HEK293 (cell line): Measurements from ENCODE around the gene SORL1.

Experiments
- CTCF ChIA-PET: fragments of 350-600 bp; formaldehyde crosslinking; extraction: SDS; loops from one replicate; lab custom pipeline; 2021; ENCODE audit warnings: antibody characterized with exemption; lab: Yijun Ruan, JAX
- POLR2A ChIA-PET: fragments of 300-600 bp; formaldehyde crosslinking; extraction: SDS; loops from one replicate; lab custom pipeline; 2020; ENCODE audit warnings: antibody characterized with exemption, inconsistent platforms; lab: Yijun Ruan, JAX
- H3K27ac ChIP-seq: fragments of 200-500 bp; sonication (Bioruptor generic); 2 replicates; pipeline ENCODE4 v1.5.1; 2014; ENCODE audit warnings: low read depth, low read length, control low read depth, inconsistent platforms; ENCODE audit errors: extremely low read depth
- H3K36me3 ChIP-seq, 2 experiments: fragments of 200-500 bp in 1 of 2; sonication (Bioruptor generic) in 1 of 2; 1 replicate in 1 of 2; 2 replicates in 1 of 2; pipeline ENCODE4 v1.5.1; 2014 to 2017; ENCODE audit warnings: inconsistent platforms in 2 of 2, low read length in 2 of 2; ENCODE audit not compliant: control insufficient read depth in 2 of 2, insufficient read depth in 1 of 2
- H3K4me1 ChIP-seq: fragments of 200-500 bp; sonication (Bioruptor generic); 2 replicates; pipeline ENCODE4 v1.5.1; 2014; ENCODE audit warnings: mild to moderate bottlenecking, low read length, inconsistent platforms; ENCODE audit not compliant: control insufficient read depth, insufficient read depth
- H3K4me3 ChIP-seq: 2 replicates; pipeline ENCODE4 v1.5.1; 2011; ENCODE audit warnings: low read depth, mild to moderate bottlenecking, control low read depth, low read length, moderate library complexity
- H3K9me3 ChIP-seq: fragments of 200-500 bp; sonication (Bioruptor generic); 2 replicates; pipeline ENCODE4 v1.5.1; 2014; ENCODE audit warnings: low read depth, low read length, inconsistent platforms; ENCODE audit not compliant: control insufficient read depth, insufficient read depth
- PRDM1 ChIP-seq: fragments of 450-650 bp; formaldehyde crosslinking; IDR thresholded peaks from 2 replicates; pipeline ENCODE4; 2016; ENCODE audit warnings: missing biosample characterization, missing genetic modification characterization
- PRDM6 ChIP-seq: fragments of 450-650 bp; formaldehyde crosslinking; IDR thresholded peaks from 2 replicates; pipeline ENCODE4 v1.5.1; 2017; ENCODE audit warnings: missing biosample characterization, missing genetic modification characterization
- YY1 ChIP-seq: fragments of 450-650 bp; formaldehyde crosslinking; IDR thresholded peaks from 2 replicates; pipeline ENCODE4 v1.5.1; 2018; ENCODE audit warnings: missing biosample characterization, missing genetic modification characterization
- ZBTB21 ChIP-seq: fragments of 450-650 bp; formaldehyde crosslinking; IDR thresholded peaks from 2 replicates; pipeline ENCODE4 v1.5.1; 2017; ENCODE audit warnings: missing biosample characterization, missing genetic modification characterization
- ZBTB26 ChIP-seq: fragments of 450-650 bp; formaldehyde crosslinking; optimal IDR thresholded peaks from 2 replicates; pipeline ENCODE3; 2016; ENCODE audit warnings: missing biosample characterization, mild to moderate bottlenecking, missing genetic modification characterization
- ZNF24 ChIP-seq: fragments of 450-650 bp; formaldehyde crosslinking; IDR thresholded peaks from 2 replicates; pipeline ENCODE4 v1.5.1; 2016; ENCODE audit warnings: missing biosample characterization, missing genetic modification characterization
- ZNF341 ChIP-seq: fragments of 450-650 bp; formaldehyde crosslinking; IDR thresholded peaks from 2 replicates; pipeline ENCODE4; 2016; ENCODE audit warnings: low read depth, missing biosample characterization, missing genetic modification characterization
- ZNF404 ChIP-seq: fragments of 450-650 bp; formaldehyde crosslinking; IDR thresholded peaks from 2 replicates; pipeline ENCODE4 v1.5.1; 2017; ENCODE audit warnings: missing biosample characterization, missing genetic modification characterization
- ZNF629 ChIP-seq: fragments of 450-650 bp; formaldehyde crosslinking; IDR thresholded peaks from 2 replicates; pipeline ENCODE4 v1.5.1; 2017; ENCODE audit warnings: missing biosample characterization, missing genetic modification characterization
- ZNF677 ChIP-seq: fragments of 450-650 bp; IDR thresholded peaks from 2 replicates; pipeline ENCODE4 v1.5.0; 2018; ENCODE audit warnings: missing biosample characterization, mild to moderate bottlenecking, missing genetic modification characterization, moderate library complexity
- ZNF76 ChIP-seq: fragments of 450-650 bp; formaldehyde crosslinking; IDR thresholded peaks from 2 replicates; pipeline ENCODE4; 2016; ENCODE audit warnings: low read depth, missing biosample characterization, missing genetic modification characterization, borderline replicate concordance
- ZNF768 ChIP-seq: fragments of 450-650 bp; formaldehyde crosslinking; IDR thresholded peaks from 2 replicates; pipeline ENCODE4 v1.5.1; 2018; ENCODE audit warnings: missing biosample characterization, mild to moderate bottlenecking, missing genetic modification characterization
- TF ChIP-seq, protein P1 (sequence below): fragments of 450-650 bp; formaldehyde crosslinking; IDR thresholded peaks from 2 replicates; pipeline ENCODE4 v1.5.1; 2016; ENCODE audit warnings: missing biosample characterization, missing genetic modification characterization
- TF ChIP-seq, protein P2 (sequence below): fragments of 450-650 bp; formaldehyde crosslinking; IDR thresholded peaks from 2 replicates; pipeline ENCODE4 v1.5.1; 2016; ENCODE audit warnings: missing biosample characterization, missing genetic modification characterization
- TF ChIP-seq, protein P3 (sequence below): fragments of 450-650 bp; formaldehyde crosslinking; IDR thresholded peaks from 2 replicates; pipeline ENCODE4 v1.5.1; 2016; ENCODE audit warnings: missing biosample characterization, missing genetic modification characterization

The SORL1 gene

GRCh38 chr11:121572571-121573059, 120.5 kb downstream of the SORL1 start:
- H3K36me3 ChIP-seq: no peaks in the 10 kb centered on the region
- TF ChIP-seq ZNF341 (tag by site-specific recombination): no peak
- TF ChIP-seq, all 188 proteins: peak for 0
- Histone ChIP-seq H3K4me1 (no peaks in the 10 kb centered on the region), H3K27ac (no peak overlapping the region), H3K4me3 (no peak overlapping the region), H3K9me3 (no peaks in the 10 kb centered on the region)
- CTCF ChIA-PET: no interaction called here
- POLR2A ChIA-PET: no interaction called here

GRCh38 chr11:121574801-121575200, 122.7 kb downstream of the SORL1 start:
- ChIA-PET POLR2A (no interaction called here), CTCF (interaction anchor here (0.6 kb wide), 1 partner anchor 1406 kb away, joined by 3 read pairs; no protein-coding TSS in a partner anchor)
- Histone ChIP-seq H3K27ac (no peak overlapping the region), H3K9me3 (no peaks in the 10 kb centered on the region), H3K4me1 (no peaks in the 10 kb centered on the region), H3K4me3 (no peak overlapping the region), H3K36me3 (no peaks in the 10 kb centered on the region)
- TF ChIP-seq ZNF76 (tag by site-specific recombination) (no peak), ZNF677 (tag by site-specific recombination) (no peak), ZNF629 (tag by site-specific recombination) (no peak), PRDM1 (tag by site-specific recombination) (no peak), ZBTB21 (tag by site-specific recombination) (no peak), PRDM6 (no peak), ZBTB26 (tag by site-specific recombination) (no peak), ZNF24 (tag by site-specific recombination) (no peak), YY1 (no peak), ZNF768 (tag by site-specific recombination) (no peak), ZNF404 (tag by site-specific recombination) (no peak)
- TF ChIP-seq, protein P1, sequence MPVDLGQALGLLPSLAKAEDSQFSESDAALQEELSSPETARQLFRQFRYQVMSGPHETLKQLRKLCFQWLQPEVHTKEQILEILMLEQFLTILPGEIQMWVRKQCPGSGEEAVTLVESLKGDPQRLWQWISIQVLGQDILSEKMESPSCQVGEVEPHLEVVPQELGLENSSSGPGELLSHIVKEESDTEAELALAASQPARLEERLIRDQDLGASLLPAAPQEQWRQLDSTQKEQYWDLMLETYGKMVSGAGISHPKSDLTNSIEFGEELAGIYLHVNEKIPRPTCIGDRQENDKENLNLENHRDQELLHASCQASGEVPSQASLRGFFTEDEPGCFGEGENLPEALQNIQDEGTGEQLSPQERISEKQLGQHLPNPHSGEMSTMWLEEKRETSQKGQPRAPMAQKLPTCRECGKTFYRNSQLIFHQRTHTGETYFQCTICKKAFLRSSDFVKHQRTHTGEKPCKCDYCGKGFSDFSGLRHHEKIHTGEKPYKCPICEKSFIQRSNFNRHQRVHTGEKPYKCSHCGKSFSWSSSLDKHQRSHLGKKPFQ (tag by site-specific recombination): no peak
- TF ChIP-seq, protein P2, sequence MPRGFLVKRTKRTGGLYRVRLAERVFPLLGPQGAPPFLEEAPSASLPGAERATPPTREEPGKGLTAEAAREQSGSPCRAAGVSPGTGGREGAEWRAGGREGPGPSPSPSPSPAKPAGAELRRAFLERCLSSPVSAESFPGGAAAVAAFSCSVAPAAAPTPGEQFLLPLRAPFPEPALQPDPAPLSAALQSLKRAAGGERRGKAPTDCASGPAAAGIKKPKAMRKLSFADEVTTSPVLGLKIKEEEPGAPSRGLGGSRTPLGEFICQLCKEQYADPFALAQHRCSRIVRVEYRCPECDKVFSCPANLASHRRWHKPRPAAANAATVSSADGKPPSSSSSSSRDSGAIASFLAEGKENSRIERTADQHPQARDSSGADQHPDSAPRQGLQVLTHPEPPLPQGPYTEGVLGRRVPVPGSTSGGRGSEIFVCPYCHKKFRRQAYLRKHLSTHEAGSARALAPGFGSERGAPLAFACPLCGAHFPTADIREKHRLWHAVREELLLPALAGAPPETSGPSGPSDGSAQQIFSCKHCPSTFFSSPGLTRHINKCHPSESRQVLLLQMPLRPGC (tag by site-specific recombination): no peak
- TF ChIP-seq, protein P3, sequence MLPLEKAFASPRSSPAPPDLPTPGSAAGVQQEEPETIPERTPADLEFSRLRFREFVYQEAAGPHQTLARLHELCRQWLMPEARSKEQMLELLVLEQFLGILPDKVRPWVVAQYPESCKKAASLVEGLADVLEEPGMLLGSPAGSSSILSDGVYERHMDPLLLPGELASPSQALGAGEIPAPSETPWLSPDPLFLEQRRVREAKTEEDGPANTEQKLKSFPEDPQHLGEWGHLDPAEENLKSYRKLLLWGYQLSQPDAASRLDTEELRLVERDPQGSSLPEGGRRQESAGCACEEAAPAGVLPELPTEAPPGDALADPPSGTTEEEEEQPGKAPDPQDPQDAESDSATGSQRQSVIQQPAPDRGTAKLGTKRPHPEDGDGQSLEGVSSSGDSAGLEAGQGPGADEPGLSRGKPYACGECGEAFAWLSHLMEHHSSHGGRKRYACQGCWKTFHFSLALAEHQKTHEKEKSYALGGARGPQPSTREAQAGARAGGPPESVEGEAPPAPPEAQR (tag by site-specific recombination): no peak
